Measurements from ENCODE around the gene C2orf92. TPM values are rescaled to one million over a fixed set of nuclear protein-coding genes. Genes with fewer than 3 reads are reported as not detected.
"Not testable (repeated sequence)": the region's sequence is repeated elsewhere in the genome, so short reads cannot be mapped to it uniquely, and the experiment has no call there.

The C2orf92 gene
- polyA plus RNA-seq, 4 donors = 6.3 to 13.5 (median 9.1) TPM

DNA sequence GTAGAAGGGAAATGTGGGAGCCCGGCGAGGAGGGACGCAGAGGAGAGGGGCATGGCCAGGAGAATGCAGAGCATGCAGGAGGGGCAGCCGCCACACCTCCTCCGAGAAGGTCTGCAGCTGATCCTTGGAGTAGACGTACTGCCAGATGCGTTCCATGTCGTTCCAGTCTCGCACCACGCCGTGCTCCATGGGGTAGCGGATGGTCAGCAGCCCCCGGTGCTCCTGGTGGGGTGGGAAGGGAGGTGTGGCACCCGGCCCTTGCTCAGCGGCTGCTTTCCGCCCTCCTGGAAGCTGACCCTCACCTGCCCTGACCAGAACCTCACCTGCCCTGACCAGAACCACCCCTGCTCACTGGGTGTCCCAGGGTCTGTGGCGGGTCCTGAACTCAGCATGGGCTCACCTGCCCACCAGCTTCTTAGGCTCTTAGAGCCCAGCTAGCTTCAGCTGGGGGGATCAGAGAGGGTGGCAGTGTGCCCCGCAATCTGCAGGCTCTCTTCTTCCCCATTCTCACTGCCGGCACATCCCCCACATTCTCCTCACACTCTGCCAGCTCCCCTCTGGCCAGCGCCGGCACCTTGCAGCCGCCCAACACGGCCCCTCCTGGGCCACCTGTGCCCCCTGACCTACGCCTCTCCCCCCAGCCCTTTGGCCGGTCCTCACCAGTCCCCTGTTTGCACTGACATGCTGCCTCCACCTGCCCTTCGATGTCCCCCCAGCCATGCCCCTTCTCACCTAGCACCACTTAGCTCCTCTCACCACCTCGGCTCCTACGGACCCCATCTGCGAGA is 10.1 kb upstream of the C2orf92 start:
- DNase-seq (ENCODE audit: low read depth in 4 of 4, low spot score in 3 of 4) = no peak

DNA sequence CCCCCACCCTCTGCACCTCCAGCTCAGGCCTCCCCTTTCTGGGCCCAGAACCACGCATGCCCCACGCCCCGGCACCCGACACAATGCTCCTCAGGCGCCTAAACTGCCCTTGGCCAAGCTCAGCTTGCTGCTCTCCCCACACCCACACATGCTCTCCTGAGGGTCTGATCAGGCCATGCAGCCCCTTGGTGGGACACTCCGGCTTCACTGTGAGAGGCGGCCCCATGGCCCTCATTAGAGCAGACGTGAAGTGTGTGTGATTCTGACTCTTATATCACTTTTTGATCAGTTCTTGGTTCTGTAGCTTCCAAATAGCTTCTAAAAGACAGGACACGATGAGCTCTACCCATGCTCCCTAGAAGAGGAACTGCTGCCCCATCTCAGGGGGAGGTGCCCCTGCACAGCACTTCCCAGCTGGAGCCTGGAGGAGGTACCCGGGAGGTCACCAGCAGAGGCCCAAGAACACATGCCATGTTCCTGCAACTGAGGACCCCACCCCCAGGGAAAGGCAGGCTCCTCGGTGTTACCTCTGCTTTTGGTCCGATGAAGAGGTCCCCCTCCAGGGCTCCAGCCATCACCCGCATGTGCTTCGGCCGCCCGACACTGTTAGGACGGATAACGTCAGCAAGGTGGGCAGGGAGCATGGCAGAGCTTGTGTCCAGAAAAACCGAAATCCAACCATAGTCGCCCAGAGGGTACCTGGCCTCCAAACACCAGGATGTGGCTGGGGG is 9.3 kb upstream of the C2orf92 start:
- DNase-seq (ENCODE audit: low read depth in 4 of 4, low spot score in 3 of 4) = no peak

DNA sequence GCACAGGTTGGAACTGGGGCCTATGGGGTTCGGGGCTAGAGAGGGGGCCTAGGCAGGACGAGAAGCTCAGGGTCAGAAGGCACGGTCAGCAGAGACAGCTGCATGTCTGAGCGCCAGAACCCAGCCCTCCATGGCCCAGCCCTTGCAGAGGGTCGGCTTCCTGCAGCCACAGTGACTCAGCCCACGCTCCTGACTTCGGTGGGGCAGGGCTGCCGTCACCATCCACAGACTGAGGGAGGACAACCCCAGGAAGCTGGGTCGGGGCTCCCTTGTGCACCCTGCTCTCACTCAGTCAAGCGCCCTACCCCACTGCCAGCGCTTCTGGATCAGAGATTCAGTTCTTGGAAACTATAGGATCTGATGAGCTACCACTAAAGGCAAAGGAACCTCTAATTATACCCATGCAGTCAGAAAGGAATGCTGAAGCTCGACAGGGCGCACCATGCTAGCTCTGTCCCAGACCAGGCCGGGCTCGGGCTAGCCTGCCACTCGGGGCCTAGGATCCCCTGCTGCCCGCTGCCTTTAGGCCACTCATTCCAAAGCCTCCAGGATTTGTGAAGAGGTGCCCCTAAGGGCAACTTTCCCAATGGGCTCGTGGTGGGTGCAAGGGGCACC is 8.6 kb upstream of the C2orf92 start:
- no peak for DNase-seq (ENCODE audit: low read depth in 4 of 4, low spot score in 3 of 4)

- DNase-seq (ENCODE audit: low read depth in 4 of 4, low spot score in 3 of 4) = no peak
These were observed 7.6 kb upstream of the C2orf92 start for GRCh38 chr2:97661927-97662326.

DNA sequence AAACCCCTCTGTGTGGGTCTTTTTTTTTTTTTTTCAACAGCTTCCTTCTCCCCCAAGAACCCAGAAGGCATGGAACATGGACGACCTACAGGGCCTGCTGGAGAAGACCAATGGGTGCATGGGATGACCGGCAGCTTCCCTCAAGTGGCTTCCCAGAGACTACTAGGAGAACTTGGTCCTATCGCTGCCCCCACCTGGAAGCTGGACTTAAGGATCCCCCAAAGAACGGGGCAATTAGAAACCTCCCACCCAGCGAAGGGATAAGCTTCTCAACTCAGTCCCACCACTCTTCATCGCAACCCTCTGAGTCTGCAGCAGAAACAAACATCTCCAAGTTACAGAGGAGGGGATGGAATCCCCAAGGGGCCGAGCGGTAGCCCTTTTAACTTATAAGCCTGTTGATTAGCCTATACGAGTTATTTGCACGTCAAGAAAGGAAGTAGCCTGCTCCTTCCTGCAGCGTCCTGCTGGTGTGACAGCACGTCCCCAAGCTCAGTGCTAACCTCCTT is 7.1 kb upstream of the C2orf92 start:
- no peak for DNase-seq (ENCODE audit: low read depth in 4 of 4, low spot score in 3 of 4)

GRCh38 chr2:97662895-97663625 is 6.5 kb upstream of the C2orf92 start:
- peak in 3 of 4 donors; percentile 22 to 55 (median 53) for DNase-seq (ENCODE audit: low read depth in 4 of 4, low spot score in 3 of 4)

DNA sequence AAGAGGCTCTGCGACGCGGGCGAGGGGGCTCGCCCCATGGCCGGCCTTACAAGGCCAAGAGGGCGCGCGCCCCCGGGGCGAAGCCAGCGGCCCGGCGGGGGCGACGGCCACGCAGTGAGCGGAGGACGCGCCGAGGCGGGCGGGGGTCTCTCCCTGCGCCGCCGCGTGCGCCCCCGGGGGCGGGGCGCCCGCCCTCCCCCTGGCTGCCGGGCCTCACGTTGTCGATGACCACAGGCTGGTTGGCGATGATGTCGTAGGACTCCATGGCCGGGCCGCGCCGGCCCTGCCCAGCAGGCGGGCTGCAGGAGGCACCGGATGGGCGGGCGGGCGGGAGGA is 5.9 kb upstream of the C2orf92 start:
- DNase-seq (ENCODE audit: low read depth in 4 of 4, low spot score in 3 of 4) = peak in 2 of 4 donors; percentile 53 to 58

DNA sequence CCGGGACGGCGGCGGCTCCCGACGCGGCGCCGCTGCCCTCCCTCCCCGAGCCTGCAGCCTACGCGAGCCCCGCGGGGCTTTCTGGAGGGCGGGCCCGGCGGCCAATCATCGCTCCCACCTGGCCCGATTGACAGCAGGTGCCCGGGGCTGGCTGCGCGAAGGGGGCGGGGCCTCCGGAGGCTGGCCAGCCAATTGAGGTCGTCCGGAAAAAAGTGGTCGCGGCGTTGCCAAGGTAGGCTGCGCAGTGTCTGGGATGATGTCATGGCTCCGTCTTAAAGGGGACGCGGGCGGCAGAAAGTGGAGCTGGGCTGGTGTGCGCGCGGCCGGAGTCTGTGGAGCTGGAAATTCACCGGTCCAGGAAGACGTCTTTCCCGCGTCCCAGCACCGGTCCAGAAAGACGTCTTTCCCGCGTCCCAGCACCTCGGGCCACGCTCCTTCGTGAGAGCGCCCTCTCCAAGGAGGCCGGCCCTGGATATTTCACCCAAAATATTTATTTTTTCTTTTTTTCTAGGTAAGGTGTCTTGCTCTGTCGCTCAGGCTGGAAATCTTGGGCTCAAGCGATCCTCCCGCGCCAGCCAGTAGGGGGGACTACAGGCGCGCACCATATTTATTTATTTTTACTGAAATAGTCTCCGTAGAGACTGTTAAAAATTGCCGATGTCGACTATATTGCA is 5.4 kb upstream of the C2orf92 start, which contains the start of gene ACTR1B:
Gene ACTR1B (minus strand): TSS at position 83 of the 674 bp plus-strand sequence. CDS start 154 bp downstream, outside the sequence.
- peak; percentile 94 to 97 (median 95) for DNase-seq (ENCODE audit: low read depth in 4 of 4, low spot score in 3 of 4)

- no peak for DNase-seq (ENCODE audit: low read depth in 4 of 4, low spot score in 3 of 4)
These were observed 4.9 kb upstream of the C2orf92 start for GRCh38 chr2:97664636-97664970.

DNA sequence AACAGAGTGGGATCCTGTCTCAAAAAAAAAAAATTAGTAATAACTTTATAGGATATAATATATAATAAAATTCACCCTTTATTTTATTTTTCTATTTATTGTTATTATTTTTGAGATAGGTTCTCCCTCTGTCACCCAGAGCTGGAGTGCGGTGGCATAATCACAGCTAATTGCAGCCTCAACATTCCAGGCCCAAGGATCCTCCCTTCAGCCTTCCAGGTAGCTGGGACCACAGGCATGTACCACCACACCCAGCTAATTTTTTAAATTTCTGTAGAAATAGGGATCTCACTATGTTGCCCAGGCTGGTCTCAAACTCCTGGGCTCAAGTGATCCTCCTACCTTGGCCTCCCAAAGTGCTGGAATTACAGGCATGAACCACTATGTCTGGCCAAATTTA is 958 bp downstream of the C2orf92 start:
- no peak for DNase-seq (ENCODE audit: low read depth in 4 of 4, low spot score in 3 of 4)

- no peak for DNase-seq (ENCODE audit: low read depth in 4 of 4, low spot score in 3 of 4)
These were observed 2.0 kb downstream of the C2orf92 start for GRCh38 chr2:97671526-97671925.

DNA sequence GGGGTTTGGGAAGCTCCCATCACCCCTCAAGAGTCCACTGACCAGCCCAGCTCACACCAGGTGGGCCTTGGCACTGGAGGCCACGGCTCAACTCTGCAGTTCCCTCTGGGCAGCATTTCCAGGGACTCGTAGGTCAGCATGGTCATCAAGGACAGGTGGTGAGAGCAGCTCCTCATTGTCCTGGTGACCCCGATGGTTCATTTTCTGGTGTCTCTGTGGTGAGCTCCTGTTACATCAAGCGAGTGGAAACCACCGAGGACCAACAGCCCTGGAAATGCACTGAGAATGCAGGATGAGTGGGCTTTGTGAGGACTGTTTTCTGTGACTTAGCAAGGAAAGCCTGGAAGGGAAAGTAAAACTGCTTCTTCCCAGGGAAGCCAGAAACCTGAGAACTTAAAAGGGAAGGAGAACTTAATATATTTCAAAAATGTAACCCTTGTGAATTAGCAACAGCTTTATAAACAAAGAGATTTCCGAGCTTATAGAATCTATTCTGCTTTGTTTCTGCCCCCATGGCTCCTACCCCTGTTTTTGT is 3.2 kb downstream of the C2orf92 start:
- not testable (repeated sequence) for DNase-seq (ENCODE audit: low read depth in 4 of 4, low spot score in 3 of 4)

DNA sequence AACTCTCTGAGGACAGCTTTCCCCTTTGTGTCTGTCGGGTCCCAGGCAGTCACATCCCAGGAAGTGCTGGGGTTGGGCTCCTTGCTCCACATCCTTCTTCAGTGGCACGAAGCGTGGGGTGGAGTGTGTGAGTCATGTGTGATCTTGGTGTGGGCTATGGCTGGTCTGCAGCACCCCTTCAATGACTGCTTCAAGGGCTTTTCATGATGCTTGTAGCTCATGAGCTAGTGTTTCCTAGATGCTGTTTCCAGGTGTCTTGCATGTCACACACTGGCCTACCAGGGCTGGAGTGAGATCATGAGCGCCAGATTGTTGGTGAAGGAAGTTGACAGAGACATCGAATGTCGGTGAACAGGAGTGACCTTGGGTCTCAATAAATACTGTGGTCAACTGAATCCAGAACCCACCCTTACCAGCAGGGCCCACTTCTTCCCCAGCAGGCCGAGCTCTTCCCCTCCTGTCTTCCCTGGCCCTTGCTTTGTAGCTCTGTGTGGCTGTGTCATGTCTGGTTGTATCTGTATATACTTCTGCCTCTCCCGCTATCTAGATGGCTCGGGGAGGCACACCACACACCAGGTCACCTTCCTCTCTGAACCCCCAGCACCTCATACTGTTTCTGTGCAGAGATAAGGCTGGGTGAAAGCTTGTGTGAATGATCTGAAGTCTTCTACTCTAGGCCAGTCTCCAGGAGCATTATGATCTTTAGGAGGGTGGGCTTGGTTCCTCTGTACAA is 3.8 kb downstream of the C2orf92 start:
- no peak for DNase-seq (ENCODE audit: low read depth in 4 of 4, low spot score in 3 of 4)

DNA sequence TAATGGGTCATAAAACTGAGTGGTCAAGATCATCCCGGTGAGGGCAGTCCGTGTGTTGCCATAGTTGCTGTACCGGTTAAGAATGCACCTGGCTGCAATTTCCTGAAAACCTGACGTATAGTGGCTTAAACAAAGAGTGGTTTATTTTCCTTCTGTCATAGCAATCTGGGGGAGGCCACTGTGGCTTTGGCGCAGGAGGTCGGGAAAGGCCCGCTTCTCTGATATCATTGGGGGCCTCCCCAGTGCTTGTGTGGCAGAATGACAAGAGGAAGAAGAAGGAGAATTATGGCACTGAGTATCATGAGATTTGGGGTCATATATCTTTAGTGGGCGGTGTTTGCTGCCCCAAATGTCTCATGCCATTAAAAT is 4.4 kb downstream of the C2orf92 start:
- peak in 2 of 4 donors; percentile 9 to 16 for DNase-seq (ENCODE audit: low read depth in 4 of 4, low spot score in 3 of 4)

- DNase-seq (ENCODE audit: low read depth in 4 of 4, low spot score in 3 of 4) = no peak
These were observed 6.1 kb downstream of the C2orf92 start for GRCh38 chr2:97675430-97676113.

DNA sequence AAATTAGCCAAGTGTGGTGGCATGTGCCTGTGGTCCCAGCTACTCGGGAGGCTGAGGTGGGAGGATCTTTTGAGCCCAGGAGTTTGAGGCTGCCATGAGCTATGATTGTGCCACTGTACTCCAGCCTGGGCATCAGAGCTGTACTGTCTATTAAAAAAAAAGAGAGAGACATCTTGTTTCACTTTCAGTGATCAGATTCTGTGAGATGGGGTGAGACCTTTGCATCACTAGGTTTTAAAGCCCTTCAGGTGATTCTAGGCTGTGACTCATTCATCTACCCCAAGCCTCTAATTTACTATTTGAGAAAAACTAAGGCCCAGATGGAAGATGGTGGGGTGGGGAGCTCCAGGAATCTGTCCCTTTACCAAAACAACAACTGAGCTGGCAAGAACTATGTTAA is 7.1 kb downstream of the C2orf92 start:
- no peak for DNase-seq (ENCODE audit: low read depth in 4 of 4, low spot score in 3 of 4)

- no peak for DNase-seq (ENCODE audit: low read depth in 4 of 4, low spot score in 3 of 4)
These were observed 8.0 kb downstream of the C2orf92 start for GRCh38 chr2:97677480-97677879.

DNA sequence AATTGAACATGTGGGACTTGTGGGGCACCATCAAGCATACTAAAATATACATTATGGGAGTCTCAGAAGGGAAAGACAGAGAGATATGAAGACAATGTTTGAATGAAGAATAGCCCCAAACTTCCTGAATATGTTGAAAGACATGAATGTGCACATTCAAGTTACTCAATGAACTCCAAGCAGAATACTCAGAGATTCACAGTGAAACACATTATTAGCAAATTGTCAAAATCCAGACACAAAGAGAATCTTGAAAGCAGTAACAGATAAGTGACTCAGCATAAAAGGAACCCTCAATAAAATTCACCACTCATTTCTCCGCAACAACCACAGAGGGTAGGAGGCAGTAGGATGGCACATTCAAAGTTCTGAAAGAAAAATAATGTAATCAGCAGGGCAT is 8.8 kb downstream of the C2orf92 start:
- no peak for DNase-seq (ENCODE audit: low read depth in 4 of 4, low spot score in 3 of 4)

DNA sequence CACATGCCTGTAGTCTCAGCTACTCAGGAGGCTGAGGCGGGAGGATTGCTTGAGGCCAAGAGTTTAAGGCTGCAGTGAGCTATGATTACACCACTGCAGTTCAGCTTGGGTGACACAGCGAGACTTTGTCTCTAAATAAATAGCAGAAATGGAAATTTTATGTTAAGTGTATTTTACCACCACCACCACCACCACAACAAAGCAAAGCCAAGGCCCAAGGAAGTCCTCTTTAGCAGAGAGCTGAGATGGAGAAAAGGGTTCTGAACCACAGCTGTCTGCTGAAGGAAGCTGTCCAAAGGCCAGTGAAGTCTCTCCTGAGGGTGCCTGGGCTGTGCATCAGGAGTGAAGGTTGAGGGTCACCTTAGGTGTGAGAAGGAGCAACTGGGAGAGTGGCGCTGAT is 17.7 kb downstream of the C2orf92 start:
- DNase-seq (ENCODE audit: low read depth in 4 of 4, low spot score in 3 of 4) = not testable (repeated sequence)

All from right renal pelvis (tissue), 4 donors.